Ovary (tissue), 9 donors: ENCODE data around the gene LCN6. TPM values are rescaled to one million over a fixed set of nuclear protein-coding genes. Genes with fewer than 3 reads are reported as not detected.

Experiments
- DNase-seq, 5 donors: peaks; one replicate each; pipeline ENCODE4 v3.0.0-alpha.2; 2019 to 2020
- H3K27ac ChIP-seq, 2 donors: fragments of 200-600 bp; one replicate each; pipeline versions ENCODE4 v1.5.1 to v1.8.0; 2019 to 2022
- H3K27me3 ChIP-seq: fragments of 200-600 bp; one replicate; pipeline ENCODE4 v1.8.0; 2022
- H3K36me3 ChIP-seq: fragments of 200-600 bp; sonication (generic); one replicate; pipeline ENCODE4 v1.5.1; 2019
- H3K4me1 ChIP-seq: one replicate; pipeline ENCODE4 v1.8.1; 2013; ENCODE audit warnings: mild to moderate bottlenecking, moderate library complexity; ENCODE audit not compliant: insufficient read depth
- H3K4me3 ChIP-seq: fragments of 200-600 bp; sonication (generic); one replicate; pipeline ENCODE4 v1.5.1; 2017
- H3K9me3 ChIP-seq, 2 donors: fragments of 200-600 bp in 1 of 2; sonication (generic) in 1 of 2; one replicate each; pipeline versions ENCODE4 v1.5.1 to v1.8.1; 2013 to 2019; ENCODE audit warnings: mild to moderate bottlenecking in 1 of 2, moderate library complexity in 1 of 2
- CTCF ChIP-seq, 3 donors: fragments of 450-650 bp in 2 of 3; fragments of 200-600 bp in 1 of 3; IDR thresholded peaks; one replicate each; pipeline versions ENCODE4 v1.5.1 to v1.8.0; 2016 to 2022; ENCODE audit warnings: antibody characterized with exemption in 3 of 3, mild to moderate bottlenecking in 1 of 3
- EP300 ChIP-seq: sonication (generic); formaldehyde crosslinking; IDR thresholded peaks from one replicate; pipeline ENCODE4 v1.6.1; 2017; ENCODE audit warnings: antibody characterized with exemption
- POLR2A ChIP-seq: fragments of 450-650 bp; IDR thresholded peaks from one replicate; pipeline ENCODE4 v1.6.1; 2017; ENCODE audit warnings: antibody characterized with exemption, mild to moderate bottlenecking, moderate library complexity
- WGBS, 3 donors: extraction: QIAGEN DNeasy Blood & Tissue Kit in 1 of 3; methylation state at CpG; one replicate each; pipeline versions ENCODE4 v1.1.5 to v1.1.7; 2013 to 2017; 5-methylcytosine and 5-hydroxymethylcytosine counted together
- intact Hi-C, 4 donors: fragments of 100-400 bp; cut with DNase I; formaldehyde crosslinking; loops; one replicate each; pipeline versions ENCODE4 v1.11.0 to v1.15.1; 2022 to 2023
- polyA plus RNA-seq, 2 donors: library from polyadenylated mRNA; stranded (reverse); fragments of 200-250 nt in 1 of 2; fragments of 350-450 nt in 1 of 2; fragmentation: Illumina TruSeq in 1 of 2; extraction: RNeasy Lipid Tissue Mini Kit (QIAGEN cat#74804) in 1 of 2; gene quantifications; one replicate each; pipeline ENCODE4 v1.2.3, GENCODE V29; 2013 to 2014
- total RNA-seq, 7 donors: library from RNA; depleted of rRNA in 2 of 7; stranded (reverse); fragments of >200 nt in 2 of 7; fragmentation: NEBNext Ultra II Directional in 3 of 7; extraction: Animal tissue kit (Norgen Biotek cat#: 25700) in 3 of 7; gene quantifications; one replicate each; pipeline versions ENCODE4 v1.1.0 to v1.2.4, GENCODE V29; 2016 to 2023
- donor health status: DM: no; HTN: no; CAD: no; lungs with moderate emphysema.
- donor health status: DM: no; HTN: no; CAD: no.
- donor health status: Bipolar disorder and iron deficiency.
- donor health status: DM: yes; HTN: yes; CAD: no.
- donor health status: DM: no; HTN: no; CAD: no.
- donor health status: DM: yes; HTN: yes; CAD: no.

LCN6 gene
- total and polyA plus RNA-seq, 9 donors, result 1.6 to 59.3 (median 8.3) TPM

GRCh38 chr9:136750526-136750925 lies 2.2 kb upstream of the LCN6 start:
- no peak for DNase-seq
- WGBS, 3 donors, result 36 to 48% (median 38%) methylated on average over 2 of the region's 2 CpGs
- no peak overlapping the region for H3K27ac ChIP-seq
- no peaks in the 10 kb centered on the region for H3K4me1 ChIP-seq
- H3K27me3 ChIP-seq, result no peaks in the 10 kb centered on the region
- H3K9me3 ChIP-seq, result no peaks in the 10 kb centered on the region
- H3K36me3 ChIP-seq, result no peaks in the 10 kb centered on the region
- TF ChIP-seq CTCF (IDR thresholded peaks at IDR 0.05) (no peak), POLR2A (no peak), EP300 (no peak)
- H3K4me3 ChIP-seq, result no peak overlapping the region
- intact Hi-C loops, result no loop called here

- TF ChIP-seq EP300, result no peak
- TF ChIP-seq CTCF (IDR thresholded peaks at IDR 0.05), result no peak
- TF ChIP-seq POLR2A, result no peak
- no peaks in the 10 kb centered on the region for H3K9me3 ChIP-seq
- WGBS, 3 donors, result 43 to 54% (median 53%) methylated on average over 21 of the region's 21 CpGs
- H3K4me1 ChIP-seq, result no peaks in the 10 kb centered on the region
- intact Hi-C loops, result no loop called here
- no peaks in the 10 kb centered on the region for H3K36me3 ChIP-seq
- peak in 1 of 5 donors; percentile 65 for DNase-seq
- H3K27ac ChIP-seq, result no peak overlapping the region
- H3K27me3 ChIP-seq, result no peaks in the 10 kb centered on the region
- H3K4me3 ChIP-seq, result no peak overlapping the region
Observed at GRCh38 chr9:136748666-136749611, 614 bp upstream of the LCN6 start.

GRCh38 chr9:136747161-136748060 lies 914 bp downstream of the LCN6 start:
- H3K36me3 ChIP-seq, result no peaks in the 10 kb centered on the region
- H3K27me3 ChIP-seq, result no peaks in the 10 kb centered on the region
- no peak overlapping the region for H3K4me3 ChIP-seq
- no peaks in the 10 kb centered on the region for H3K9me3 ChIP-seq
- intact Hi-C loops, result no loop called here
- WGBS, 3 donors, result 81 to 84% (median 84%) methylated on average over 22 of the region's 22 CpGs
- H3K27ac ChIP-seq, result no peak overlapping the region
- H3K4me1 ChIP-seq, result no peaks in the 10 kb centered on the region
- DNase-seq, result no peak
- TF ChIP-seq EP300 (no peak), POLR2A (no peak), CTCF (IDR thresholded peaks at IDR 0.05) (no peak)

- no peak for DNase-seq
- H3K9me3 ChIP-seq, result no peaks in the 10 kb centered on the region
- no peaks in the 10 kb centered on the region for H3K27me3 ChIP-seq
- H3K27ac ChIP-seq, result no peak overlapping the region
- TF ChIP-seq POLR2A (no peak), EP300 (no peak), CTCF (IDR thresholded peaks at IDR 0.05) (no peak)
- no peaks in the 10 kb centered on the region for H3K36me3 ChIP-seq
- intact Hi-C loops, result no loop called here
- no peak overlapping the region for H3K4me3 ChIP-seq
- no peaks in the 10 kb centered on the region for H3K4me1 ChIP-seq
- 89 to 93% (median 92%) methylated on average over 18 of the region's 18 CpGs for WGBS, 3 donors
Observed at GRCh38 chr9:136746621-136747020, 1.7 kb downstream of the LCN6 start.
